Naive B cell (primary cell): ENCODE data around the gene HIVEP1. TPM values are rescaled to one million over a fixed set of nuclear protein-coding genes. Genes with fewer than 3 reads are reported as not detected.

ENCODE experiments used
- ATAC-seq, 2 donors: fragments of 150-1000 bp; cut with Tn5 transposase; 2 replicates each; pipeline ENCODE4 v1.10.0; 2021; ENCODE audit warnings: low read depth in 2 of 2, mild to moderate bottlenecking in 2 of 2, moderate library complexity in 2 of 2
- DNase-seq: peaks from one replicate; pipeline ENCODE4 v3.0.0; 2022
- H3K27ac Mint-ChIP-seq, 6 donors: one replicate each; pipeline ENCODE4 v1.8.0; 2020 to 2022; ENCODE audit warnings: mild to moderate bottlenecking in 6 of 6, mixed read lengths in 6 of 6, moderate library complexity in 5 of 6, inconsistent platforms in 2 of 6
- H3K27me3 Mint-ChIP-seq, 3 donors: one replicate each; pipeline ENCODE4 v1.8.0; 2021 to 2022; ENCODE audit warnings: mixed read lengths in 3 of 3, mild to moderate bottlenecking in 1 of 3
- H3K36me3 Mint-ChIP-seq, 2 donors: one replicate each; pipeline ENCODE4 v1.8.0; 2020 to 2022; ENCODE audit warnings: mixed read lengths in 2 of 2, inconsistent platforms in 1 of 2, mild to moderate bottlenecking in 1 of 2
- H3K4me1 Mint-ChIP-seq, 3 donors: one replicate each; pipeline ENCODE4 v1.8.0; 2020 to 2022; ENCODE audit warnings: mixed read lengths in 3 of 3, inconsistent platforms in 1 of 3, mild to moderate bottlenecking in 1 of 3, moderate library complexity in 1 of 3
- H3K4me3 Mint-ChIP-seq, 8 donors: one replicate each; pipeline ENCODE4 v1.8.0; 2020 to 2022; ENCODE audit warnings: mild to moderate bottlenecking in 8 of 8, mixed read lengths in 8 of 8, moderate library complexity in 8 of 8, inconsistent platforms in 2 of 8
- H3K9me3 Mint-ChIP-seq, 7 donors: one replicate each; pipeline ENCODE4 v1.8.0; 2020 to 2022; ENCODE audit warnings: mixed read lengths in 7 of 7, mild to moderate bottlenecking in 5 of 7, inconsistent platforms in 2 of 7, moderate library complexity in 1 of 7
- polyA plus RNA-seq, 6 donors: library from polyadenylated mRNA; unstranded; fragments of 300-500 nt; fragmentation: Illumina TruSeq; gene quantifications; one replicate each; pipeline ENCODE4 v1.2.3, GENCODE V29; 2021; ENCODE audit warnings: low read depth in 6 of 6

The HIVEP1 gene
- polyA plus RNA-seq, 6 donors from 2014 or later, result 8.2 to 10.2 (median 8.7) TPM; not detected in 1

GRCh38 chr6:12048609-12049008, 36.5 kb downstream of the HIVEP1 start:
- Mint-ChIP-seq H3K27ac (peak overlapping the region; percentile 86 to 96 (median 94)), H3K9me3 (no peaks in the 10 kb centered on the region), H3K36me3 (no peaks in the 10 kb centered on the region), H3K27me3 (no peaks in the 10 kb centered on the region), H3K4me1 (peaks cover 56 to 85% (median 60%) of the 10 kb centered on the region in 3 donors), H3K4me3 (peak overlapping the region in 4 of 8 donors; percentile 0 to 57 (median 26))
- ATAC-seq (no peak), DNase-seq (no peak)

- DNase-seq, result peak; percentile 13
- peaks cover 57 to 85% (median 60%) of the 10 kb centered on the region in 3 donors for H3K4me1 Mint-ChIP-seq
- no peaks in the 10 kb centered on the region for H3K9me3 Mint-ChIP-seq
- peak overlapping the region; percentile 86 to 96 (median 94) for H3K27ac Mint-ChIP-seq
- H3K36me3 Mint-ChIP-seq, result no peaks in the 10 kb centered on the region
- H3K4me3 Mint-ChIP-seq, result peak overlapping the region in 5 of 8 donors; percentile 40 to 86 (median 57)
- no peaks in the 10 kb centered on the region for H3K27me3 Mint-ChIP-seq
- ATAC-seq, result peak in 1 of 2 donors; percentile 3
Observed at GRCh38 chr6:12049165-12049564, 37.1 kb downstream of the HIVEP1 start.

GRCh38 chr6:12051861-12052368, 39.8 kb downstream of the HIVEP1 start:
- DNase-seq (peak; percentile 75), ATAC-seq (peak; percentile 99)
- H3K4me1 Mint-ChIP-seq, result peaks cover 49 to 68% (median 52%) of the 10 kb centered on the region in 3 donors

GRCh38 chr6:12058172-12058961, 46.3 kb downstream of the HIVEP1 start:
- no peaks in the 10 kb centered on the region for H3K27me3 Mint-ChIP-seq
- H3K36me3 Mint-ChIP-seq, result peaks cover 5 to 6% of the 10 kb centered on the region in 2 donors
- peaks cover 34 to 41% (median 36%) of the 10 kb centered on the region in 3 donors for H3K4me1 Mint-ChIP-seq
- no peak for ATAC-seq
- H3K4me3 Mint-ChIP-seq, result peak overlapping the region in 1 of 8 donors; percentile 2
- no peak for DNase-seq
- H3K9me3 Mint-ChIP-seq, result no peaks in the 10 kb centered on the region
- peak overlapping the region; percentile 56 to 92 (median 71) for H3K27ac Mint-ChIP-seq

More at GRCh38 chr6:12051861-12052368, 39.8 kb downstream of the HIVEP1 start:
- Mint-ChIP-seq H3K27me3 (no peaks in the 10 kb centered on the region), H3K9me3 (no peaks in the 10 kb centered on the region), H3K4me3 (peak overlapping the region; percentile 28 to 73 (median 66)), H3K27ac (peak overlapping the region; percentile 64 to 97 (median 96)), H3K36me3 (no peaks in the 10 kb centered on the region)

- no peaks in the 10 kb centered on the region for H3K27me3 Mint-ChIP-seq
- DNase-seq (peak; percentile 78), ATAC-seq (peak; percentile 91 to 92)
- peak overlapping the region; percentile 45 to 98 (median 94) for H3K27ac Mint-ChIP-seq
- H3K4me1 Mint-ChIP-seq, result peaks cover 48 to 55% (median 53%) of the 10 kb centered on the region in 3 donors
- H3K9me3 Mint-ChIP-seq, result no peaks in the 10 kb centered on the region
- H3K36me3 Mint-ChIP-seq, result peaks cover 5 to 6% of the 10 kb centered on the region in 2 donors
- H3K4me3 Mint-ChIP-seq, result peak overlapping the region; percentile 72 to 90 (median 81)
Observed at GRCh38 chr6:12060780-12061609, 48.9 kb downstream of the HIVEP1 start.

- ATAC-seq, result no peak
- peaks cover 5 to 6% of the 10 kb centered on the region in 2 donors for H3K36me3 Mint-ChIP-seq
- H3K27ac Mint-ChIP-seq, result peak overlapping the region in 1 of 6 donors; percentile 35
- peaks cover 51 to 61% (median 55%) of the 10 kb centered on the region in 3 donors for H3K4me1 Mint-ChIP-seq
- DNase-seq, result no peak
- H3K9me3 Mint-ChIP-seq, result no peaks in the 10 kb centered on the region
- no peaks in the 10 kb centered on the region for H3K27me3 Mint-ChIP-seq
- no peak overlapping the region for H3K4me3 Mint-ChIP-seq
Observed at GRCh38 chr6:12062605-12063004, 50.5 kb downstream of the HIVEP1 start.

- peaks cover 0 to 6% of the 10 kb centered on the region in 2 donors for H3K36me3 Mint-ChIP-seq
- H3K4me1 Mint-ChIP-seq, result peaks cover 41 to 51% (median 42%) of the 10 kb centered on the region in 3 donors
- ATAC-seq (no peak), DNase-seq (no peak)
- H3K9me3 Mint-ChIP-seq, result no peaks in the 10 kb centered on the region
- H3K4me3 Mint-ChIP-seq, result no peak overlapping the region
- H3K27ac Mint-ChIP-seq, result no peak overlapping the region
- no peaks in the 10 kb centered on the region for H3K27me3 Mint-ChIP-seq
Observed at GRCh38 chr6:12064131-12064530, 52.0 kb downstream of the HIVEP1 start.

- peaks cover 0 to 2% of the 10 kb centered on the region in 2 donors for H3K36me3 Mint-ChIP-seq
- no peaks in the 10 kb centered on the region for H3K9me3 Mint-ChIP-seq
- H3K4me3 Mint-ChIP-seq, result peak overlapping the region in 1 of 8 donors; percentile 42
- no peaks in the 10 kb centered on the region for H3K27me3 Mint-ChIP-seq
- DNase-seq (no peak), ATAC-seq (no peak)
- H3K27ac Mint-ChIP-seq, result peak overlapping the region in 4 of 6 donors; percentile 23 to 86 (median 70)
- peaks cover 38 to 48% (median 38%) of the 10 kb centered on the region in 3 donors for H3K4me1 Mint-ChIP-seq
Observed at GRCh38 chr6:12064538-12065071, 52.5 kb downstream of the HIVEP1 start.

GRCh38 chr6:12065321-12066140, 53.4 kb downstream of the HIVEP1 start:
- DNase-seq (no peak), ATAC-seq (peak; percentile 46 to 53)
- Mint-ChIP-seq H3K4me1 (peaks cover 34 to 46% (median 41%) of the 10 kb centered on the region in 3 donors), H3K27ac (peak overlapping the region; percentile 69 to 96 (median 81)), H3K36me3 (no peaks in the 10 kb centered on the region), H3K27me3 (no peaks in the 10 kb centered on the region), H3K9me3 (no peaks in the 10 kb centered on the region), H3K4me3 (peak overlapping the region in 5 of 8 donors; percentile 2 to 81 (median 34))

GRCh38 chr6:12066297-12066696, 54.2 kb downstream of the HIVEP1 start:
- Mint-ChIP-seq H3K9me3 (no peaks in the 10 kb centered on the region), H3K27ac (peak overlapping the region in 2 of 6 donors; percentile 4 to 86), H3K4me1 (peaks cover 32 to 46% (median 40%) of the 10 kb centered on the region in 3 donors), H3K27me3 (no peaks in the 10 kb centered on the region), H3K4me3 (peak overlapping the region in 1 of 8 donors; percentile 42), H3K36me3 (no peaks in the 10 kb centered on the region)
- ATAC-seq, result no peak
- DNase-seq, result no peak

GRCh38 chr6:12068899-12069557, 56.9 kb downstream of the HIVEP1 start:
- ATAC-seq (no peak), DNase-seq (no peak)
- Mint-ChIP-seq H3K4me3 (no peak overlapping the region), H3K27me3 (no peaks in the 10 kb centered on the region), H3K9me3 (no peaks in the 10 kb centered on the region), H3K4me1 (peaks cover 39 to 52% (median 40%) of the 10 kb centered on the region in 3 donors), H3K36me3 (peaks cover 0 to 7% of the 10 kb centered on the region in 2 donors), H3K27ac (peak overlapping the region in 1 of 6 donors; percentile 23)
